Mesothelial cell of epicardium (in vitro differentiated cells): Measurements from ENCODE around the gene CMTR2. TPM values are rescaled to one million over a fixed set of nuclear protein-coding genes. Genes with fewer than 3 reads are reported as not detected.

ENCODE experiments used
- DNase-seq, 2 experiments: peaks; one replicate each; pipeline ENCODE4 v3.0.0; 2021; ENCODE audit warnings: low spot score in 2 of 2; ENCODE audit not compliant: unreplicated experiment in 2 of 2
- H3K27ac Mint-ChIP-seq: 2 replicates; pipeline ENCODE4 v1.8.0; 2021; ENCODE audit warnings: mixed read lengths
- H3K27me3 Mint-ChIP-seq: 2 replicates; pipeline ENCODE4 v1.8.0; 2021; ENCODE audit warnings: low read depth, mixed read lengths
- H3K36me3 Mint-ChIP-seq: 2 replicates; pipeline ENCODE4 v1.8.0; 2021; ENCODE audit warnings: mixed read lengths
- H3K4me1 Mint-ChIP-seq: 2 replicates; pipeline ENCODE4 v1.8.0; 2021; ENCODE audit warnings: mixed read lengths
- H3K4me3 Mint-ChIP-seq: 2 replicates; pipeline ENCODE4 v1.8.0; 2021; ENCODE audit warnings: mild to moderate bottlenecking, moderate library complexity, mixed read lengths
- H3K9me3 Mint-ChIP-seq: 2 replicates; pipeline ENCODE4 v1.8.0; 2021; ENCODE audit warnings: mixed read lengths
- CTCF ChIP-seq: fragments of 200-600 bp; sonication (generic); IDR thresholded peaks from one replicate; pipeline ENCODE4 v1.5.0; 2021; ENCODE audit warnings: antibody characterized with exemption; ENCODE audit not compliant: unreplicated experiment
- total RNA-seq: library from RNA; stranded (reverse); gene quantifications from 3 replicates; pipeline ENCODE4 v1.2.1, GENCODE V29; 2021

The CMTR2 gene
- total RNA-seq, 1 donor from 2014 or later: 28.7 TPM

GRCh38 chr16:71258372-71258771, 30.8 kb downstream of the CMTR2 start:
- no peak for TF ChIP-seq CTCF
- H3K27me3 Mint-ChIP-seq: peaks cover 42% of the 10 kb centered on the region
- H3K36me3 Mint-ChIP-seq: no peaks in the 10 kb centered on the region
- no peak overlapping the region for H3K27ac Mint-ChIP-seq
- H3K9me3 Mint-ChIP-seq: no peaks in the 10 kb centered on the region
- peaks cover 15% of the 10 kb centered on the region for H3K4me1 Mint-ChIP-seq
- H3K4me3 Mint-ChIP-seq: no peak overlapping the region
- no peak for DNase-seq

DNA sequence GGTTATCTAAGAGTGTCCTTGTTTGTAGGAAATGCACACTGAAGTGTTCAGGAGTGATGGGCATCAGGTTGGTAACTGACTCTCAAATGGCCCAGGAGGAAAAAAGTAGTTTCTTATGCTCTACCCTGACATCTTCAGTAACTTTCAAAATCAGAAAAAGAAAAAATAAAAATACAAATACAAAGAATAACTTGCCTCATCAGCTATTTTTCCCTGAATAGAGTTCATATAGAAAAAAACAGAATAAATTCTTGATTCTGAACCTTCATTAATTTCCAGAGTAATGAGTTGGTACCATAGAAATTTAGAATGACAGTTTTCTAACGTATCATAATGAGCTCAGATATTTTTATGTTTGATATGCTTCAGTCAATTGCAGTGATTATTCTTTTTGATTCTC, 31.4 kb downstream of the CMTR2 start:
- no peaks in the 10 kb centered on the region for H3K9me3 Mint-ChIP-seq
- no peak overlapping the region for H3K27ac Mint-ChIP-seq
- peaks cover 15% of the 10 kb centered on the region for H3K4me1 Mint-ChIP-seq
- DNase-seq: no peak
- no peak overlapping the region for H3K4me3 Mint-ChIP-seq
- no peaks in the 10 kb centered on the region for H3K36me3 Mint-ChIP-seq
- peaks cover 39% of the 10 kb centered on the region for H3K27me3 Mint-ChIP-seq
- no peak for TF ChIP-seq CTCF

DNA sequence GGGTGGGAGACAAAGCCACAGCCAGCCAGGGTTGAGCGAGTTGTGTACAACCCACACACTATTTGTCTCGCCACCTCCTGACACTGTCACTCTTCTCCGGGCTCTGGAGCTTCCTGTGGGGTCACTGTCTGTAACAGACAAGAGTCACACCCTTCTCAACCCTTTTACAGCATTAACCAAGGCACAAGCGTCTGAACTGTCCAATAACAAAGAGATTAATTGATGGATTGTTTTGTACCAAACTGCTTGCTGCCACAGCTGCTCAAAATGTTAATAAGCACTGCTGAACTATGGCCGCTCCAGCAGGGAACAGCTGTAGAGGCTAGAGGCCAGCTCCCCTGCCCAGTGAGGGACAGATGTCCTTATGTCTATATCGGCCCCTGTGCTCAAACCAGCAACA, 33.5 kb downstream of the CMTR2 start:
- Mint-ChIP-seq H3K9me3 (no peaks in the 10 kb centered on the region), H3K4me3 (no peak overlapping the region), H3K27me3 (peaks cover 24% of the 10 kb centered on the region), H3K27ac (no peak overlapping the region), H3K36me3 (no peaks in the 10 kb centered on the region), H3K4me1 (peaks cover 21% of the 10 kb centered on the region)
- no peak for DNase-seq
- no peak for TF ChIP-seq CTCF

DNA sequence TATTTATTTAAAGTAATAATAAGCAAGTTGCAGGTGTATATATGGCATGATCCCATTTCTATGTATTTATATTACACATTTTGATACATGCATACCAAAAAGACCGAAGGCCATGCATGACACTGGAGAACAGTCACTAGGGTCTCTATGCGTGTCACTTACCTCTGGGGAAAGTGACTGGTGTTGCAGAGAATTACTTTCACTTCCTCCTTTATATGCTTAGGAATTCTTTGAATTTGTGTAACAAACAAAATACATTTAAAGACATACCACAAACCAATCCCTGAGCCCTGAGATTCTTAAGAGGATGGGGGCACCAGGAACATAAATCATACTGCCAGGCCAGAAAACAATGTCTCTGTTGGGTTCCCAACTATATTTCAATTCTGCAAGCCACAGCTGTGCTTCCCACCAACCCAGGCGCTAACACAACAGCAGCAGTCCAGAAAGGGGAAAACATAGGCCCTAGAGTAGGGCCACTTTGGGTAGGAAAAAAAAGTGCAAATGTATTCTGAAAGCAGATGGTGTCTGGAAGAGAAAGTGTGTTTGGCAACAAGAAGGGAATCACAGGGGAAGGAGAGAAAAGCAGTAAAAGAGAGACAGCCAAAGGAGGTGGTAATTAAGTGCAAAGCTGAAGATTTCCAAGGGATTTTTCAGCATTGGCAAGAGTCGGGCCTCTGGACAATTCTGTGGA, 34.2 kb downstream of the CMTR2 start:
- no peak for TF ChIP-seq CTCF
- Mint-ChIP-seq H3K27me3 (peaks cover 19% of the 10 kb centered on the region), H3K27ac (no peak overlapping the region), H3K9me3 (no peaks in the 10 kb centered on the region), H3K36me3 (no peaks in the 10 kb centered on the region), H3K4me1 (peaks cover 29% of the 10 kb centered on the region), H3K4me3 (no peak overlapping the region)
- no peak for DNase-seq

DNA sequence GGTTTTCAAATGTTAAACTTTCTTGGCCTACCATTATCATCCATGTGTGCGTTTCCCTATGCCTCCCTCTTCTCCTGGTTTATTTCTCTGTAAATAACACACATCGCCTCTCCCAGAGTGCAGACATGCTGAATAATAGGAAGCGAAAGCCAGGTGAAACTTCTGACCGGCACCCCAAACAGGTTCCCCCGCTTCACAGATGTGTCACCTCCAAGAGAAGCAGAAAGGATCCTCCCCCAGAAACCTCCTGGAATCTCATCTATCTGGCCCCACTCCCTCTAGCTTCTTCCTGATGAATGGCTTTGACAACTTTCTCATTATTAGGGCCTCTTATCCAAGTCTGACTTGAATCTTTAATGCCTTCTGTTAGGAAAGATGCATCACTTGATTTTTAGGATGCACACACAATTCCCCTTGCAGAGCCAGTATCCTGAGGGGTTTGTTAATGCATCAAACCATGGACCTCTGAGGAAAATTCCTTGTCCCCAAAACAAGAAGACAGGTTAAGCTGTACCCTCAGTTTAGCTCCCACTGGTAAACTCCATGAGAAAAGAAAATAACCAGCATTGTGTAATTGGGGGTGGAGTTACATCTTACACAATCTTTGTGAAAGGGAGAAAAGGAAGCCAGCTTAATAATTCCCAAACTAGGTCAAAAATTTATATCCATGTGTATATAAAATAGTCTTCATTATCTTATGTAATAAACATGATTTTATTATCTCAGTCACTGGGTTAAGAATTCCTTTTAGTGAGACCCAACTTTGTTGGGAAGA, 38.6 kb downstream of the CMTR2 start:
- peaks cover 19% of the 10 kb centered on the region for H3K4me1 Mint-ChIP-seq
- TF ChIP-seq CTCF: no peak
- H3K4me3 Mint-ChIP-seq: no peak overlapping the region
- H3K27me3 Mint-ChIP-seq: peaks cover 4% of the 10 kb centered on the region
- H3K9me3 Mint-ChIP-seq: no peaks in the 10 kb centered on the region
- H3K27ac Mint-ChIP-seq: peak overlapping the region; percentile 35
- no peak for DNase-seq
- H3K36me3 Mint-ChIP-seq: no peaks in the 10 kb centered on the region
